Adrenal gland (tissue), 5 donors: Measurements from ENCODE around the gene PAM16.

Source experiments
- CTCF ChIP-seq, 6 experiments: fragments of 450-650 bp in 4 of 6; fragments of 200-600 bp in 2 of 6; sonication (generic) in 1 of 6; IDR thresholded peaks; 1 replicate in 5 of 6; 2 replicates in 1 of 6; pipeline versions ENCODE4 v1.5.1 to v1.8.0; 2016 to 2021; ENCODE audit warnings: antibody characterized with exemption in 6 of 6, mild to moderate bottlenecking in 2 of 6, moderate library complexity in 1 of 6
- POLR2A ChIP-seq, 2 donors: fragments of 450-650 bp; IDR thresholded peaks; one replicate each; pipeline ENCODE4 v1.6.1; 2017; ENCODE audit warnings: antibody characterized with exemption in 2 of 2, mild to moderate bottlenecking in 2 of 2, moderate library complexity in 1 of 2
- donor health status: DM: no; HTN: no; CAD: no.

- TF ChIP-seq POLR2A (IDR thresholded peaks at IDR 0.05) = no peak
- TF ChIP-seq CTCF (IDR thresholded peaks at IDR 0.05) = no peak
Measured at GRCh38 chr16:4337540-4338088, 13.5 kb downstream of the PAM16 start.
